ENCODE measurements around the gene MLEC.
A peak's percentile ranks its signal among the peaks of the same experiment; 100 is the strongest.
"Not testable (repeated sequence)": the region's sequence is repeated elsewhere in the genome, so short reads cannot be mapped to it uniquely, and the experiment has no call there.

The MLEC gene

GRCh38 chr12:120724720-120725119 is 37.8 kb downstream of the MLEC start:
- no peak for DNase-seq

GRCh38 chr12:120725151-120725658 is 38.3 kb downstream of the MLEC start:
- DNase-seq, result no peak

DNA sequence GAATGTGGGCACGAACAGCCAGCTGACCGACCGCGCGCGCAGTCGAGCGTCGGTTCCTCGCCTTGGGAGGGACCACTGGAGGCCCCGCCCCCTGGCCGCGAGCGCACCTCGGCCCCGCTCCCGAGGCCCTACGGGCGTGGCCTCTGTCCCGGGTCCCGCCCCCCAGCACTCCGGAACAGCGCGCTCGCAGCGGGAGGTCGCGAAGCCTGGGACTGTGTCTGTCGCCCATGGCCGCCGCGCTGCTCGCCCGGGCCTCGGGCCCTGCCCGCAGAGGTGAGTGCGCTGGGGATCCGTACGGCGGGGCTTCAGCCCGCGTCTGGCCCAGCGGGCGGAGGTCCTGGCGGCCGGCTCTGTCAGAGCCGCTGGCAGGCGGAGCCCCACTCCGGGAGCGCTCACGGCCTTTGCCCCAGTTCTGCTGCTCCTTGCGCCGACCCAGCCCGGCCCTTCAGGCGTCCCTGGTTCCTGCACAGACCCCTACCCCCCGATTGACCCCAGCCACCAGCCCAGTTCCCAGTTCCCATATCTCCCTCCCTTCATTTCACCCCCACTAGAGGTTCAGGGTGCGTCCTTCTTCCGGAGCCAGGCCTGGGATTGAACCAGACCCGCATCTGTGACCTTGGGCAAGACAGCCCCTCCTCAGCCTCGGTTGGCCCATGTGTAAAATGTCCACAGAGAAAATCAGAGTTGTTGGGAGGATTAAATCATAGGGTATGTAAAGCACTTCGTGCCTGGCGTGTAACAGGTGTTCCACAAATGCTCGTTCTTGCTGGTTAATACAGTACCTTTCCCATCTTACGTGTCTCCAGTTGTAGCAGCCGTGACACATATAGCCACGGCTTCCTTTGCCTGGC is 38.9 kb downstream of the MLEC start, which contains the start of gene ACADS:
Gene ACADS (plus strand): TSS at position 168 of the 851 bp plus-strand sequence. CDS start 60 bp downstream, at position 228.
- DNase-seq, result peak; percentile 7

DNA sequence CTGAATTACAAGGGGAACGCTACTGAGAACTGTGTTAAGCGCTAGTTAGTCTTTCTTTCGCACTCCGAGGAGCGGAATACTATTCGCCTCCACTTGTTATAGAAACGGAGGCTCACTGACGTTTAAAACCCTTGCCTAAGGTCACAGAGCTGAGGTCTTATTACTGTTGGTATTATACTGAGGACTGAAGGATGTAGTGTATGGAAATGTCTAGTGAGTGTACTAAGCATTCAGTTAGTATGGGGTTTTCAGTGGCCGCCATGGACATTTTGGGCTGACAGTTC is 39.5 kb downstream of the MLEC start:
- DNase-seq, result no peak

DNA sequence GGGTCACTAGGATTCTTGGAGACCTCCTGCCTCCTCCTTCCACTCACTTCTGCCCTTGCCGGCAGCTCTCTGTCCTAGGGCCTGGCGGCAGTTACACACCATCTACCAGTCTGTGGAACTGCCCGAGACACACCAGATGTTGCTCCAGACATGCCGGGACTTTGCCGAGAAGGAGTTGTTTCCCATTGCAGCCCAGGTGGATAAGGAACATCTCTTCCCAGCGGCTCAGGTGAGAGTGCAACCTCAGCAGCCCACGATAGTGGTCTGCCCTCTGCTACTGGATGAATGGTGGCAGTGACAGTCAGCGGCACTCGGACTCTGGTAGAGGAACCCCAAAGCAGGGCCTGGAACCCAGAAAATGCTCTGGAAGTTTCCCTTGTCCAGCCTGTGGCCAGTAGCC is 40.0 kb downstream of the MLEC start:
- no peak for DNase-seq

DNA sequence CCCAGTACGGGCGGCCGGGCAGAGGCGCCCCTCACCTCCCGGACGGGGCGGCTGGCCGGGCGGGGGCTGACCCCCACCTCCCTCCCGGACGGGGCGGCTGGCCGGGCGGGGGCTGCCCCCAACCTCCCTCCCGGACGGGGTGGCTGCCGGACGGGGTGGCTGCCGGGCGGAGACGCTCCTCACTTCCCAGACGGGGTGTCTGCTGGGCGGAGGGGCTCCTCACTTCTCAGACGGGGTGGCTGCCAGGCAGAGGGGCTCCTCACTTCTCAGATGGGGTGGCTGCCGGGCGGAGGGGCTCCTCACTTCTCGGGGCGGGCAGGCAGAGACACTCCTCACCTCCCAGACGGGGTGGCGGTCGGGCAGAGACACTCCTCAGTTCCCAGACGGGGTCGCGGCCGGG is 45.2 kb downstream of the MLEC start:
- not testable (repeated sequence) for DNase-seq

GRCh38 chr12:120733574-120733973 is 46.6 kb downstream of the MLEC start:
- DNase-seq, result no peak

GRCh38 chr12:120734210-120734609 is 47.3 kb downstream of the MLEC start:
- no peak for DNase-seq

DNA sequence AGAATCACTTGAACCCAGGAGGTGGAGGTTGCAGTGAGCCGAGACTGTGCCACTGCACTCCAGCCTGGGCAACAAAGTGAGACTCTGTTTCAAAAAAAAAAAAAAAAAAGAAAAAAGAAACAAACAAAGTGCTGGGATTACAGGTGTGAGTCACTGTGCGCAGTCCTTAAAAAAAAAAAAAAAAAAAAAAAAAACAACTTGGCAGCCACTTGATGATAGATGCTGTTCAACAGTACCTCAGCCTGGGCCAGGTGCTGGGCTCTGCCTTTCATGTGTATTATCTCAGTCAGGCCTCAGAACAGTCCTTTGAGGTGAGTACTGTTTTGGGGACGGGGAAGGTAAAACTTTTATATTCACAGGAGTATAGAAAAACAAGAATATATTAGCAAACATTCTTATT is 48.2 kb downstream of the MLEC start:
- no peak for DNase-seq

- no peak for DNase-seq
These were observed 49.7 kb downstream of the MLEC start for GRCh38 chr12:120736404-120737331.

- no peak for DNase-seq
These were observed 50.8 kb downstream of the MLEC start for GRCh38 chr12:120737557-120738251.

- no peak for DNase-seq
These were observed 51.5 kb downstream of the MLEC start for GRCh38 chr12:120738252-120739030.

DNA sequence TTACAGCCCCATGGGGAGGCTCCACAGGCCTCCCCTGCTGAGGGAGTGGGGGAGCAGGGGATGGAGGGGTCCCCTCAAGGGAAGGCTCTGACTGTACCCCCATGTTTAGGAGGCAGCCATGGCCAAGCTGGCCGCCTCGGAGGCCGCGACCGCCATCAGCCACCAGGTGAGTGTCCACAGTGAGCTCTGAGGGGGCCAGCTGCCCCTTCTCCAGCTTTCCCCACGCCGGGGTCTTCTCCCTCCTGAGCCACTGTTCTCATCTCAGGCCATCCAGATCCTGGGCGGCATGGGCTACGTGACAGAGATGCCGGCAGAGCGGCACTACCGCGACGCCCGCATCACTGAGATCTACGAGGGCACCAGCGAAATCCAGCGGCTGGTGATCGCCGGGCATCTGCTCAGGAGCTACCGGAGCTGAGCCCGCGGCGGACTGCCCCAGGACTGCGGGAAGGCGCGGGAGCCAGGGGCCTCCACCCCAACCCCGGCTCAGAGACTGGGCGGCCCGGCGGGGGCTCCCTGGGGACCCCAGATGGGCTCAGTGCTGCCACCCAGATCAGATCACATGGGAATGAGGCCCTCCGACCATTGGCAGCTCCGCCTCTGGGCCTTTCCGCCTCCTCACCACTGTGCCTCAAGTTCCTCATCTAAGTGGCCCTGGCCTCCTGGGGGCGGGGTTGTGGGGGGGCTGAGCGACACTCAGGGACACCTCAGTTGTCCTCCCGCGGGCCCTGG is 52.2 kb downstream of the MLEC start:
- DNase-seq, result no peak

GRCh38 chr12:120739821-120740613 is 53.1 kb downstream of the MLEC start:
- no peak for DNase-seq

DNA sequence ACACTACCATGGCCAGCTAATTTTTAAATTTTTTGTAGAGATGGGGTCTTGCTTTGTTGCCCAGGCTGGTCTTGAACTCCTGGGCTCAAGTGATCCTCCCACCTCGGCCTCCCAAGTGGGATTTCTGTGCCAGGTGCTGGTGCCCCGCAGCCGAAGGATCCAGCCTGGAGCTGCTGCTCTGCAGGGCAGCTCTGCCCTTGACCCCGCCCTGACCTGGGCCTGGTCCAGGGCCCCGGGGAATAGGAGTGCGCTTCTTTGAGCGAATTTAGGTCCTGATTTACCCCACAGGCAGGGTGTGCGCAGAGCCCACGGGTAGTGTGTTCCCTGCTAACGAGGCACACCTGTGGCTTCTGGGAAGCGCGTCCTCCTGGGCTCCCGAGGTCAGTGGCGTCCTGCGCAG is 53.9 kb downstream of the MLEC start:
- no peak for DNase-seq

GRCh38 chr12:120741476-120742421 is 54.8 kb downstream of the MLEC start:
- DNase-seq, result no peak

DNA sequence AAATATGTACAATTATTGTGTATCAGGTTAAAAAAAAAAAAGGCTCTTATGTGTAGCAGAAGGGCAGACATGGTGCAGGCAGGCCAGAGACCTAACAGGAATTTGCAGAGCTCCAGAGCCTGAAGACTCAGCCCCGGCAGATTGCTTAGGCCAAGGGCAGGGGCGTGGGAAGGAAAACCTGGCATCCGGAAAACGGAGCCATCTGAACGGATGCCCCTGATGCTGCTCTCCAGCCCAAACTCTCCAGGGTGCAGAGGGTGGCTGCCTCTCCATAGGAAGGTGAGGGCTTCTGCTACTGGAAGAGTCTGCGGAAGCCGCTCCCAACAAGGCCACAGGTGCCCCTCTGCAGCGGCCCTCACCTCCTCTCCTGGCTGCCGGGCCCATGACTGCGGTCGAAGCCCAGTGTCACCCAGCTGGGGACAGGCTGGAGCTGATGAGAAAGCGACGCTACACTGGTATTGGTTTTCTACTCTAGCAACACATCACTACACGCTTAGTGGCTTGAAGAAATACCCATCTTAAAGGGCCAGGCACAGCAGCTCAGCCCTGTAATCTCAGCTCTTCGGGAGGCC is 58.1 kb downstream of the MLEC start:
- DNase-seq, result no peak

DNA sequence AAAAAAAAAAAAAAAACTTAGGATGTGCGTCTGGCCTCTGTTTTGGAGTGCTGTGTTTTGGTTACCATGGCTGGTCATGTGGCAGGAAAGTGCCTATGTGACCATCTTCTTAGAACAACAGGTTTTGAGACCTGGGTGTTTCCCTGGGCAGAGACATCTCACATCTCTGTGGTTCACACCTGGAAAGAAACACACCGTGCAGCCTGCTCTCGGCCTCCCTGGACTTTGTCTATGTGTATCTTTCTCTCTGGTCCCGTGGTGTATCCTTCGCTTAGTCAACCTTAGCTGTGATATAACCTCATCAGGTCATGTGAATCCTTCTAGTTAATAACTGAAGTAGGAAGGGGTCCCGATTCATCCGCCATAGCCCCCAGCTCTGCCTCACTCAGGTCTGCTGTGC is 61.3 kb downstream of the MLEC start:
- DNase-seq, result no peak

DNA sequence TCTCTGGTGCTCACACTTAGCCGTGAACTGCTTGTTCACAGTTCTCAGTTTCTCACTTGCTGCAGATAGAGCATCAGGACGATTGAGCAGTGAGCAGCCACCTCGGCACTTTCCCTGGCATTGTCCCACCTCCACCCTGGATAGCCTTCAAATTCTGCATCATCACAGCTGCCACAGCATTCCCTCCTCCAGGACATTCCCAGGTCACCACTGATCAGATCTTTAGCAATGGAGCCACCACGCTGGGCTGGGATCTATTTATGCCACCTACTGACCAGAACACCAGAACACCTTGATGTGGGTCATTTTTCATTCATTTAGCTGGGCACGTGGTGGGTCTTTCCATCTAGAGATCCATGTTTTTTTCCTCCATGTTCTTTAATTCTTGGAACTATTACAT is 62.3 kb downstream of the MLEC start:
- no peak for DNase-seq
